HS-27A (cell line): ENCODE measurements around the gene GALNT14.

Experiments used
- DNase-seq: peaks from one replicate; pipeline ENCODE4 v3.0.0-alpha.2; 2012; ENCODE audit warnings: low read depth, missing footprints

Gene GALNT14

GRCh38 chr2:31087491-31087890 lies 50.7 kb downstream of the GALNT14 start:
- DNase-seq = no peak

- no peak for DNase-seq
These were observed 51.6 kb downstream of the GALNT14 start for GRCh38 chr2:31086590-31086989.

DNA sequence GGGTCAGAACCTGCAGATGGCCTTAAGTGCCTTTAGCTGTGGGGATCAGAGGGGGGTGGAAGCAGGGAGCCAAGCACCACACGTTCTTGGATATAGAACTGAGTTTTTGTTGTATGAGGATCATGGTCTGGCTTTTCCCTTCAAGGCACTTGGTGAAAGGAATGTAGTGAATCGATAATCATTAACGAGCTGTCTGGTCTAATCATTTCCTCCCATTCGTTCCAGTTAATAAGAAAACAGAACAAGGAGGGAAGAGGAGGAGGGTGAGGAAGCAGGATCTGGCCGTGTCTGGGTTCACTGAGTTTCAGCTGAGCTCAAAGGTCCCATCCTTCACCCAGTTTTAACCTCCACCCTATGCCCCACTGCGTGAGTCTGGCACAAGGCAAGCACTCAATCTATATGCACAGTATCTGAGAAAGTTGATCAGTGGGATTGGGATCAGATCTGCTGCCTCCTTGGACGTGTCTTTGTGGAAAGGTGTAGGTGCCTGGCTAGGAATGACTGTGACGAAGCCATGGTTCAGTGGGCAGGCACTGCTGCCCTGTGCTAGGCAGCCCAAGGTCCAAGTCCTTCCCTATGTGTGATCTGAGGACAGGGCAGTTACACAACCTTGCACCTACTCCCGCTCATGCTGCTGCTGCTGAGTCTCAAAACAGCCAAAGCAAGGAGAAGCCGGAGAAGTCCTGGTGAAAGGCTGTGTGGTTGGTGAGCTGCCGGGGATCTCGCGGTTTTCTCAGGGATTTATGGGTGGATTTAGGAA lies 54.8 kb downstream of the GALNT14 start:
- DNase-seq = no peak

GRCh38 chr2:31082002-31082401 lies 56.2 kb downstream of the GALNT14 start:
- no peak for DNase-seq

GRCh38 chr2:31081492-31081891 lies 56.7 kb downstream of the GALNT14 start:
- no peak for DNase-seq

GRCh38 chr2:31080361-31080760 lies 57.9 kb downstream of the GALNT14 start:
- DNase-seq = no peak

GRCh38 chr2:31079665-31080064 lies 58.6 kb downstream of the GALNT14 start:
- no peak for DNase-seq

- DNase-seq = no peak
These were observed 59.6 kb downstream of the GALNT14 start for GRCh38 chr2:31078579-31079105.

DNA sequence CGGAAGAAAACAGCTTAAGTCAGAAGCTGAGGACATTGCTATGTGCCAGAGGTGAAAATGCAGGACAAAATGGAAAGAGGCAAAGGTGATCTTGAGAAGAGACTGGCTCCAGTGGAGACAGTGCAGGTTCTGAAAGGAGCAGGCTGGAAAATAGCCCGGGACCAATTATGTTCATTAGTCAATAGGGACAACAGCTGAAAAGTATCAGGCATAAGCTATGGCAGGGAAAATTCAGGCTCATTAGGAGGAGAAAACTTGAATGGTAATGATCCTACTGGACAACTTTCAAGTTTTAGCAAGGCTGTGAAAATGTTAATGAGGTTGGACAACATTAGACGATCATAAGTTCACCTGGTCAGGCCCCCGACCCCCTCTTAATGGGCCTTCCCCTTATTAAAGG lies 60.2 kb downstream of the GALNT14 start:
- no peak for DNase-seq

- DNase-seq = no peak
These were observed 62.2 kb downstream of the GALNT14 start for GRCh38 chr2:31075941-31076590.

GRCh38 chr2:31075431-31075830 lies 62.8 kb downstream of the GALNT14 start:
- DNase-seq = no peak

GRCh38 chr2:31071741-31072140 lies 66.5 kb downstream of the GALNT14 start:
- no peak for DNase-seq

- DNase-seq = no peak
These were observed 67.7 kb downstream of the GALNT14 start for GRCh38 chr2:31070339-31071125.

- no peak for DNase-seq
These were observed 68.5 kb downstream of the GALNT14 start for GRCh38 chr2:31069643-31070325.

DNA sequence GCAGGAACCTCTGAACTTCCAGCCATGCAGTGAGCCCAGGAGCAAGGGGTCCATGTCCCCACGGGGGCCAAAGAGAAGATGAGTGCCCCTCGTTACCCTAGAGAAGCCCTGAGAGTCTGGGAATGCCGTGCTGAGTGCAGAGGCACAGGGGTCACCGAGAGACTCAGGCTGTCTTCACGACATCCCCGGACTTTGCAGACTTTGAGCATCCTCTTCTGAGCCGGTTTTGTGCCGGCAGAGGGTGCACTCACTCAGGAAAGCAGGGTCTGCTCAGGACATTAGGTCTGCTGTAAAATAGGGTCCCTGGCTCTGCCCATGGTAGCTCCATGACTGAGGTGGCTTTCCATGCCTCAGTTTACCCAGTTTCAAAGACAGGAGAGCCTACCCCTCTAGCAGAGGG lies 71.0 kb downstream of the GALNT14 start:
- DNase-seq = no peak

DNA sequence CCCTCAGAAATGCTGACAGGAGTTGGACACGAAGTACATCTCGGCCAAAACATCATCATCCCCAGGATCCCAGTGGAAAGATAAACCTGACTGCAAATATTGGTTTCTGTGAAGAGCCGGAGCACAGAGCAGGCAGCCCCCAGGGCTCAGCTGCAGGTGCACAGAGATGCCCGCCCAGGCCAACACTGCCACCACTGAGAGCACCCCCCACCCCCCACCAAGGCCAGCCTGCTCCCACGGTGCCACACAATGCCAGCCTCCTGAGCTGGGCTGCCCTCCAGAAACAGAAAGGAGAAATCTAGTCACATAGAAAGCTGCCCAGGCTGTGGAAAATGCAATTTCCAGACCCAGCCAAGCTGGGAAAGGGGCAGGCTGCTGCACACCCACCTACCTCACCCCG lies 71.7 kb downstream of the GALNT14 start:
- DNase-seq = no peak

DNA sequence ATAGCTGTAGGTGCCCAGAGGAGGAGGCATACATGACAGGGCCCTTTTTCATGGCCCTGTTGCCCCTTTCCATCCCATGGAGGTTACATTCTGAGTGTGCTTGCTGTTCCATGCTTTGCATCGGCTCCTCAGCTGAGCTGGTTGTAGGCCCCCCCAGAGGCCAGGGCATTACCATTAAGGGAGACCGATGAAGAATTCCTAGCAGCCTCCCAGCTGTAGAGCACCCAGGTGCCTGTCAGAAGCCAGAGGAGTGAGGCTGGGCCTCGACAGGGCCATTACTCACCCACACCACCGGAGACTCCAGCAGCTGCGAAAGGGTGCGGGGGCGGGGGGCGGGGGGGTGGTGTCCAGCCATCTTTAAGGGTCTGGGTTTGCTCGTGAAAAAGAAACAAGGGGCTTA lies 72.2 kb downstream of the GALNT14 start:
- no peak for DNase-seq

GRCh38 chr2:31065356-31065755 lies 72.9 kb downstream of the GALNT14 start:
- no peak for DNase-seq

DNA sequence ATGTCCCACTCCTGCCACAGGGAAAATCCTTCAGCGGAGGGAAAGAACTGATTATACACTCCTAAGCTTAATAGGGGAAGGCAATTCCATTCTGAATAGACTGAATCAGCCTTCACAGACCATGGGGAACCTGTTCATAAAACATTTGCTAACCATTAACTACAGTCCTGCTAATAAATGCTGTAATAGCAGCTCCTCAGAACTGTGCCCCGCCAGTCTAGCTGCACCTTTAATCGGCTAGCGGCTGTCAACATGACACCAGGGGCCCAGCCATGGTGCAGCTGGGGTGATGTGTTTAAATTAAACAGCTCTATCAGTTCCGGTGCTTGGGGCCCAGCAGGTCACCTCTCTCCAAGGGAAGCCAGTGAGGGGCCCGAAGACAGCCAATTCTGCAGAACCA lies 77.8 kb downstream of the GALNT14 start:
- DNase-seq = no peak

DNA sequence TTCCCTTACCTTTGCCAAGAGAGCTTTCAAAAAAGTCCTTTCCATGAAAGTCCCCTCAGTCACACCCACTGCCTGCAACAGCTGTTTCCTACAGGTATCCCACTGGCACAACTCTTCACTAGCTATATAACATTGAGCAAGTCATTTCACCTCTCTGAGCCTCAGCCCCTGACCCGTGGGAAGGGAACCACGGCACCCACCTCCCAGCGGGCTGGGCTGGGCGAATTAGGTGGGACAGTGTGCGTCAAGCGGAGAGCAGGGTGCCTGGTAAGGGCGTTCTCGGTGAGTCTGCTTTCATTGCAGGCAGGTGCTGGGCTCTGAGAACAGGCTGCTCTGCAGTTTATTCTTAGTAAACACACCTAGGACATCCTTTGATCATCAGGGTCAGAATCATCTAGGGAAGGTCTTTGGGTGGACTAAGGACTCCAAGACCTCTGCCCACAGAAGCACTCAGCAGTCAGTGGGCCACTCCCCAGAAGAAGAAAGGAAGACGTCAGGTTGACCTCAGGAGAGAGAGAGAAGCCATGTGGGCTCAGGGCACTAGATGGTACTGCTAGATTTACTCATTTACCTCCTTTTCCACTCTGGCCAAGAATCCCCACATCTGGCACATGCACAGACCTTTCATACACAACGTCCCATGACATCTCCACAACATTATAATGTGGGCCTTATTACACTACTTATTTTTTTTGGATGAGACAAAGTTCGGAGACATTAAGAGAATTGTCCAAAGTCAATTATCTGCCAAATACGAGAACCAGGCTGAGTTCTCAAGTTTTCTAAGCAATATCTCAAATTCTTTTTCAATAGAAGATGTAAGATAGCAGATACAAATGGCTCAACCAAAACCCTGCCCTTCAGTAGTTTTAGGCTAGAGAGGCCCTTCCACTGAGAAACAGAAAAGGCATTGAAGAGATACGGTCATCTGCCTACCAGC lies 79.9 kb downstream of the GALNT14 start:
- no peak for DNase-seq

DNA sequence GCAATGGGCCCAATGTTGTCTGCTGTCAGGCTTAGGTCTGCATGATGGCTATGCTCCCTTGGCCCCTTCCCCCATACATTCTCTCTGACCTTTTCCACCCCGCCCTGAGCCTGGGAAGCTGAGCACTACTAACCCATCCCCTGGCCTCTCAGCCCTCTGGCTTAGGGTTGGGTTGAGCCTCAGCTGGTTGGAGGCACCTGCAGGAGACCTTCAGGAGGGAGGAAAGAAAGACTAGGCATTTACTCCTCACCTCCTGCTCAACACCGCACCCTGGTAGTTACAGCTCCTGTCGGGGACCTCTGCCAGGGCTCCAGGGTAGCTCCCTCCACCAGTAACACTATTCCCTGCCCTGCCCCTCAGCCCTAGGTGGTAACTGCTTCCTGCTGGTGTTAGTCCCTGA lies 80.5 kb downstream of the GALNT14 start:
- DNase-seq = no peak
